Liver (tissue), 9 donors: ENCODE results near the gene ALKBH5. TPM values are rescaled to one million over a fixed set of nuclear protein-coding genes. Genes with fewer than 3 reads are reported as not detected.

ENCODE experiments used
- DNase-seq: peaks from one replicate; pipeline ENCODE4 v3.0.0-alpha.2; 2017; ENCODE audit warnings: low spot score
- H3K27ac ChIP-seq, 2 donors: one replicate each; pipeline ENCODE4 v1.7.0; 2013; ENCODE audit warnings: inconsistent platforms in 2 of 2, low read length in 2 of 2, control low read depth in 1 of 2, low read depth in 1 of 2, mild to moderate bottlenecking in 1 of 2
- H3K27me3 ChIP-seq, 4 donors: one replicate each; pipeline versions ENCODE4 v1.6.1 to v1.7.0; 2013; ENCODE audit warnings: low read length in 3 of 4, inconsistent platforms in 1 of 4, mild to moderate bottlenecking in 1 of 4, moderate library complexity in 1 of 4; ENCODE audit not compliant: control insufficient read depth in 4 of 4, insufficient read depth in 4 of 4
- H3K36me3 ChIP-seq, 4 donors: one replicate each; pipeline versions ENCODE4 v1.6.1 to v1.7.0; 2013; ENCODE audit warnings: low read length in 3 of 4, mild to moderate bottlenecking in 3 of 4, low read depth in 1 of 4, moderate library complexity in 1 of 4; ENCODE audit not compliant: control insufficient read depth in 4 of 4, insufficient read depth in 3 of 4
- H3K4me1 ChIP-seq, 4 donors: one replicate each; pipeline versions ENCODE4 v1.6.1 to v1.7.0; 2013; ENCODE audit warnings: low read length in 3 of 4, mild to moderate bottlenecking in 3 of 4, moderate library complexity in 1 of 4; ENCODE audit not compliant: control insufficient read depth in 4 of 4, insufficient read depth in 4 of 4
- H3K4me3 ChIP-seq, 3 donors: one replicate each; pipeline versions ENCODE4 v1.6.1 to v1.7.0; 2013; ENCODE audit warnings: low read length in 3 of 3, control low read depth in 1 of 3, low read depth in 1 of 3, mild to moderate bottlenecking in 1 of 3
- H3K9ac ChIP-seq, 2 donors: one replicate each; pipeline ENCODE4 v1.7.0; 2013; ENCODE audit warnings: low read length in 2 of 2, mild to moderate bottlenecking in 2 of 2, moderate library complexity in 2 of 2, control low read depth in 1 of 2, low read depth in 1 of 2
- H3K9me3 ChIP-seq, 4 donors: one replicate each; pipeline versions ENCODE4 v1.6.1 to v1.7.0; 2013; ENCODE audit warnings: low read length in 3 of 4; ENCODE audit not compliant: control insufficient read depth in 4 of 4
- EGR1 ChIP-seq, 2 donors: IDR thresholded peaks; 2 replicates each; pipeline ENCODE4 v1.6.1; 2016 to 2018; ENCODE audit warnings: antibody characterized with exemption in 2 of 2, low read depth in 2 of 2
- FOXA2 ChIP-seq: IDR thresholded peaks from 2 replicates; pipeline ENCODE4 v1.6.1; 2016; ENCODE audit warnings: antibody characterized with exemption
- GABPA ChIP-seq, 2 donors: IDR thresholded peaks in 1 of 2; conservative IDR thresholded peaks in 1 of 2; 2 replicates each; pipeline ENCODE4 v1.6.1; 2016; ENCODE audit warnings: antibody characterized with exemption in 2 of 2, mild to moderate bottlenecking in 1 of 2, moderate library complexity in 1 of 2
- HNF4A ChIP-seq, 2 donors: conservative IDR thresholded peaks; 2 replicates each; pipeline ENCODE4 v1.6.1; 2016; ENCODE audit warnings: antibody characterized with exemption in 2 of 2, mild to moderate bottlenecking in 2 of 2
- HNF4G ChIP-seq: IDR thresholded peaks from 2 replicates; pipeline ENCODE4 v1.6.1; 2016; ENCODE audit warnings: antibody characterized with exemption
- JUND ChIP-seq, 2 donors: IDR thresholded peaks; 2 replicates each; pipeline ENCODE4 v1.6.1; 2016; ENCODE audit warnings: antibody characterized with exemption in 2 of 2
- NR2F2 ChIP-seq: IDR thresholded peaks from 2 replicates; pipeline ENCODE4 v1.6.1; 2016; ENCODE audit warnings: antibody characterized with exemption
- RAD21 ChIP-seq, 2 donors: IDR thresholded peaks; 2 replicates each; pipeline ENCODE4 v1.6.1; 2016; ENCODE audit warnings: antibody characterized with exemption in 2 of 2, mild to moderate bottlenecking in 2 of 2
- RXRA ChIP-seq, 2 donors: IDR thresholded peaks; 2 replicates each; pipeline ENCODE4 v1.6.1; 2017 to 2018; ENCODE audit warnings: antibody characterized with exemption in 2 of 2, mild to moderate bottlenecking in 1 of 2
- TAF1 ChIP-seq: conservative IDR thresholded peaks from 2 replicates; pipeline ENCODE4 v1.6.1; 2016; ENCODE audit warnings: antibody characterized with exemption, mild to moderate bottlenecking
- YY1 ChIP-seq: IDR thresholded peaks from 2 replicates; pipeline ENCODE4 v1.6.1; 2016; ENCODE audit warnings: antibody characterized with exemption, mild to moderate bottlenecking
- WGBS: extraction: QIAGEN DNeasy Blood & Tissue Kit; methylation state at CpG from one replicate; pipeline ENCODE4 v1.1.7; 2013; 5-methylcytosine and 5-hydroxymethylcytosine counted together
- polyA plus RNA-seq, 2 donors: library from polyadenylated mRNA; stranded (reverse) in 1 of 2; unstranded in 1 of 2; fragments of 200-250 nt in 1 of 2; fragments of >200 nt in 1 of 2; fragmentation: Nextera tagmentation in 1 of 2; extraction: Ambion mirVana in 1 of 2; gene quantifications; one replicate each; pipeline versions ENCODE4 v1.2.1 to v1.2.3, GENCODE V29; 2013 to 2015
- total RNA-seq, 2 donors: library from RNA; depleted of rRNA; stranded (reverse); fragments of >200 nt; gene quantifications; one replicate each; pipeline ENCODE4 v1.2.3, GENCODE V29; 2014
- TF ChIP-seq, protein P1 (sequence below): IDR thresholded peaks from 2 replicates; pipeline ENCODE4 v1.6.1; 2016; ENCODE audit warnings: antibody characterized with exemption
- TF ChIP-seq, protein P2 (sequence below): IDR thresholded peaks from 2 replicates; pipeline ENCODE4 v1.6.1; 2016; ENCODE audit warnings: antibody characterized with exemption
- TF ChIP-seq, protein P3 (sequence below): IDR thresholded peaks from 2 replicates; pipeline ENCODE4 v1.6.1; 2016; ENCODE audit warnings: antibody characterized with exemption, mild to moderate bottlenecking
- TF ChIP-seq, protein P4 (sequence below): fragments of 150-350 bp; IDR thresholded peaks from 2 replicates; pipeline ENCODE4 v1.5.1; 2017; ENCODE audit warnings: improper control_type of control experiment, low read depth, low read length; ENCODE audit not compliant: missing input control
- TF ChIP-seq, protein P5 (sequence below): IDR thresholded peaks from 2 replicates; pipeline ENCODE4 v1.6.1; 2016; ENCODE audit warnings: antibody characterized with exemption
- donor health status: healthy.
- donor health status: healthy.
- donor health status: healthy.
- donor health status: healthy.
- donor health status: healthy.

ALKBH5 gene
- total and polyA plus RNA-seq, 4 donors = 30.5 to 67.8 (median 46.3) TPM

DNA sequence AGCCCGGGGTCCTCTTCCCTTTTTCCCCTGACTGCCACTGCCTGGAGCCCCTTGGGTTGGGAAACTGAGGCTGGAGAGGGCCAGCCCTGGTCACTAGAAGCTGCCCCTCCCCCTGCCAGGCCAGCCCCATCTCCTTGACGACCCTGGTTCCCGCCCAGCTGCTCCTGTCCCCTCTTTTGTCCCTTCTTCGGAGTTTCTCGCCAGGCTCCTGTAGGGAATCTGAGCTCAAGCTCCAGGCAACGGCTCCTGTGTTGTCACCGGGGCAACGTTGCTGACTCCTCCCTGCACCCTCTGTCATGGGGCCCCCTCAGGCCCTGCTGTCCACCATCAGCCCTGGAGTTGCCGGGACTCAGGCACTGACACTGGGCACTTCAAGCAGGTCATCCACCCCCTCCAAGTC, 47.5 kb downstream of the ALKBH5 start:
- Histone ChIP-seq H3K4me3 (no peak overlapping the region), H3K36me3 (peaks cover 0 to 3% (median 0%) of the 10 kb centered on the region in 4 donors), H3K27me3 (no peaks in the 10 kb centered on the region), H3K9ac (no peak overlapping the region), H3K27ac (no peak overlapping the region), H3K4me1 (peaks cover 0 to 6% (median under 1%) of the 10 kb centered on the region in 4 donors), H3K9me3 (no peaks in the 10 kb centered on the region)
- 91% methylated on average over 9 of the region's 9 CpGs for WGBS
- DNase-seq = no peak
- TF ChIP-seq YY1 = no peak
- TF ChIP-seq HNF4A (conservative IDR thresholded peaks at IDR 0.05) = no peak
- TF ChIP-seq, protein P1, sequence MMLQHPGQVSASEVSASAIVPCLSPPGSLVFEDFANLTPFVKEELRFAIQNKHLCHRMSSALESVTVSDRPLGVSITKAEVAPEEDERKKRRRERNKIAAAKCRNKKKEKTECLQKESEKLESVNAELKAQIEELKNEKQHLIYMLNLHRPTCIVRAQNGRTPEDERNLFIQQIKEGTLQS = no peak
- TF ChIP-seq HNF4G = no peak
- no peak for TF ChIP-seq JUND (IDR thresholded peaks at IDR 0.05)
- TF ChIP-seq RAD21 (IDR thresholded peaks at IDR 0.05) = no peak
- TF ChIP-seq EGR1 (IDR thresholded peaks at IDR 0.05; ENCODE audit: low read depth in 2 of 2) = no peak
- TF ChIP-seq, protein P2, sequence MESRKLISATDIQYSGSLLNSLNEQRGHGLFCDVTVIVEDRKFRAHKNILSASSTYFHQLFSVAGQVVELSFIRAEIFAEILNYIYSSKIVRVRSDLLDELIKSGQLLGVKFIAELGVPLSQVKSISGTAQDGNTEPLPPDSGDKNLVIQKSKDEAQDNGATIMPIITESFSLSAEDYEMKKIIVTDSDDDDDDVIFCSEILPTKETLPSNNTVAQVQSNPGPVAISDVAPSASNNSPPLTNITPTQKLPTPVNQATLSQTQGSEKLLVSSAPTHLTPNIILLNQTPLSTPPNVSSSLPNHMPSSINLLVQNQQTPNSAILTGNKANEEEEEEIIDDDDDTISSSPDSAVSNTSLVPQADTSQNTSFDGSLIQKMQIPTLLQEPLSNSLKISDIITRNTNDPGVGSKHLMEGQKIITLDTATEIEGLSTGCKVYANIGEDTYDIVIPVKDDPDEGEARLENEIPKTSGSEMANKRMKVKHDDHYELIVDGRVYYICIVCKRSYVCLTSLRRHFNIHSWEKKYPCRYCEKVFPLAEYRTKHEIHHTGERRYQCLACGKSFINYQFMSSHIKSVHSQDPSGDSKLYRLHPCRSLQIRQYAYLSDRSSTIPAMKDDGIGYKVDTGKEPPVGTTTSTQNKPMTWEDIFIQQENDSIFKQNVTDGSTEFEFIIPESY = no peak
- TF ChIP-seq, protein P3, sequence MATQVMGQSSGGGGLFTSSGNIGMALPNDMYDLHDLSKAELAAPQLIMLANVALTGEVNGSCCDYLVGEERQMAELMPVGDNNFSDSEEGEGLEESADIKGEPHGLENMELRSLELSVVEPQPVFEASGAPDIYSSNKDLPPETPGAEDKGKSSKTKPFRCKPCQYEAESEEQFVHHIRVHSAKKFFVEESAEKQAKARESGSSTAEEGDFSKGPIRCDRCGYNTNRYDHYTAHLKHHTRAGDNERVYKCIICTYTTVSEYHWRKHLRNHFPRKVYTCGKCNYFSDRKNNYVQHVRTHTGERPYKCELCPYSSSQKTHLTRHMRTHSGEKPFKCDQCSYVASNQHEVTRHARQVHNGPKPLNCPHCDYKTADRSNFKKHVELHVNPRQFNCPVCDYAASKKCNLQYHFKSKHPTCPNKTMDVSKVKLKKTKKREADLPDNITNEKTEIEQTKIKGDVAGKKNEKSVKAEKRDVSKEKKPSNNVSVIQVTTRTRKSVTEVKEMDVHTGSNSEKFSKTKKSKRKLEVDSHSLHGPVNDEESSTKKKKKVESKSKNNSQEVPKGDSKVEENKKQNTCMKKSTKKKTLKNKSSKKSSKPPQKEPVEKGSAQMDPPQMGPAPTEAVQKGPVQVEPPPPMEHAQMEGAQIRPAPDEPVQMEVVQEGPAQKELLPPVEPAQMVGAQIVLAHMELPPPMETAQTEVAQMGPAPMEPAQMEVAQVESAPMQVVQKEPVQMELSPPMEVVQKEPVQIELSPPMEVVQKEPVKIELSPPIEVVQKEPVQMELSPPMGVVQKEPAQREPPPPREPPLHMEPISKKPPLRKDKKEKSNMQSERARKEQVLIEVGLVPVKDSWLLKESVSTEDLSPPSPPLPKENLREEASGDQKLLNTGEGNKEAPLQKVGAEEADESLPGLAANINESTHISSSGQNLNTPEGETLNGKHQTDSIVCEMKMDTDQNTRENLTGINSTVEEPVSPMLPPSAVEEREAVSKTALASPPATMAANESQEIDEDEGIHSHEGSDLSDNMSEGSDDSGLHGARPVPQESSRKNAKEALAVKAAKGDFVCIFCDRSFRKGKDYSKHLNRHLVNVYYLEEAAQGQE = no peak
- TF ChIP-seq TAF1 = no peak
- no peak for TF ChIP-seq RXRA (IDR thresholded peaks at IDR 0.05)
- TF ChIP-seq, protein P4, sequence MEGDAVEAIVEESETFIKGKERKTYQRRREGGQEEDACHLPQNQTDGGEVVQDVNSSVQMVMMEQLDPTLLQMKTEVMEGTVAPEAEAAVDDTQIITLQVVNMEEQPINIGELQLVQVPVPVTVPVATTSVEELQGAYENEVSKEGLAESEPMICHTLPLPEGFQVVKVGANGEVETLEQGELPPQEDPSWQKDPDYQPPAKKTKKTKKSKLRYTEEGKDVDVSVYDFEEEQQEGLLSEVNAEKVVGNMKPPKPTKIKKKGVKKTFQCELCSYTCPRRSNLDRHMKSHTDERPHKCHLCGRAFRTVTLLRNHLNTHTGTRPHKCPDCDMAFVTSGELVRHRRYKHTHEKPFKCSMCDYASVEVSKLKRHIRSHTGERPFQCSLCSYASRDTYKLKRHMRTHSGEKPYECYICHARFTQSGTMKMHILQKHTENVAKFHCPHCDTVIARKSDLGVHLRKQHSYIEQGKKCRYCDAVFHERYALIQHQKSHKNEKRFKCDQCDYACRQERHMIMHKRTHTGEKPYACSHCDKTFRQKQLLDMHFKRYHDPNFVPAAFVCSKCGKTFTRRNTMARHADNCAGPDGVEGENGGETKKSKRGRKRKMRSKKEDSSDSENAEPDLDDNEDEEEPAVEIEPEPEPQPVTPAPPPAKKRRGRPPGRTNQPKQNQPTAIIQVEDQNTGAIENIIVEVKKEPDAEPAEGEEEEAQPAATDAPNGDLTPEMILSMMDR = no peak

DNA sequence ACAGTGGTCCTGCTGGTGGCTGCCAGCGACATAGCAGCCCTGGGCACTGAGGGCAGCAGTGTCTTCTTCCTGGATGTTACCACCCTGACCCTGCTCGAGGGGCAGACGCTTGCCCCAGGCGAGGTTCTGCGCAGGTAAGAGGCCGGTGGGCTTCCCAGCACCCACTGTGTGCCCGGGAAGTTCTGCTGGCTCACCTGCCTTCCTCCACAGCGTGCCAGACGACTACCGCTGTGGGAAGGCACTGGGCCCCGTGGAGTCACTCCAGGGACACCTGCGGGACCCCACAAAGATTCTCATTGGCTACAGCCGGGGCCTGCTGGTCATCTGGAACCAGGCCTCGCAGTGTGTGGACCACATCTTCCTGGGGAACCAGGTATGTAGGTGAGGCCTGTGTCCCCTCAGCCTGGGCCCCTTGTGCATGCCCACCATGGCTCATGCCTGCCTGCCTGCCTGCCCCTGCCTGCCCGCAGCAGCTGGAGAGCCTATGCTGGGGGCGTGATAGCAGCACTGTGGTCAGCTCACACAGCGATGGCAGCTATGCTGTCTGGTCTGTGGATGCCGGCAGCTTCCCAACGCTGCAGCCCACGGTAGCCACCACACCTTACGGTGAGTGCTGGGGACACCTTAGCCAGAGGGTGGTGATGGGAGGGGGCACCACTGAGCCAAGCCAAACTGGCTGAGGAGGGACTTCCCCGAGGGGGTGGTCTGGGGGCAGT, 50.3 kb downstream of the ALKBH5 start:
- 95% methylated on average over 22 of the region's 22 CpGs for WGBS
- TF ChIP-seq NR2F2 (no peak), FOXA2 (no peak), TAF1 (no peak), GABPA (IDR thresholded peaks at IDR 0.05 in 1 of 2, conservative IDR thresholded peaks at IDR 0.05 in 1 of 2) (no peak), RXRA (IDR thresholded peaks at IDR 0.05) (no peak)
- TF ChIP-seq, protein P1 = no peak
- TF ChIP-seq, protein P2 = no peak
- TF ChIP-seq, protein P3 = no peak
- TF ChIP-seq, protein P5, sequence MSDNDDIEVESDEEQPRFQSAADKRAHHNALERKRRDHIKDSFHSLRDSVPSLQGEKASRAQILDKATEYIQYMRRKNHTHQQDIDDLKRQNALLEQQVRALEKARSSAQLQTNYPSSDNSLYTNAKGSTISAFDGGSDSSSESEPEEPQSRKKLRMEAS = no peak
- Histone ChIP-seq H3K4me3 (no peak overlapping the region), H3K36me3 (peaks cover 0 to 4% (median 0%) of the 10 kb centered on the region in 4 donors), H3K4me1 (no peaks in the 10 kb centered on the region), H3K9ac (no peak overlapping the region), H3K27me3 (no peaks in the 10 kb centered on the region), H3K9me3 (no peaks in the 10 kb centered on the region), H3K27ac (no peak overlapping the region)
- no peak for DNase-seq
